K562 (cell line): ENCODE results near the gene HOXB5. TPM values are rescaled to one million over a fixed set of nuclear protein-coding genes. Genes with fewer than 3 reads are reported as not detected.

Experiments used
- ATF1 ChIP-seq, 2 experiments: fragments of 450-650 bp in 1 of 2; IDR thresholded peaks; 2 replicates each; pipeline ENCODE4 v1.6.1; 2016; ENCODE audit warnings: missing compliant biosample characterization in 1 of 2, missing genetic modification characterization in 1 of 2
- CAMTA2 ChIP-seq: fragments of 250-450 bp; sonication (Bioruptor Pico); conservative IDR thresholded peaks from 2 replicates; pipeline ENCODE4 v1.5.1; 2022
- CREB1 ChIP-seq, 2 experiments: sonication (generic) in 1 of 2; formaldehyde crosslinking in 1 of 2; IDR thresholded peaks; 2 replicates each; pipeline versions ENCODE4 v1.6.1 to v1.8.0; 2012 to 2022; ENCODE audit warnings: inconsistent platforms in 1 of 2, mild to moderate bottlenecking in 1 of 2, missing genetic modification reagents in 1 of 2, moderate library complexity in 1 of 2
- NFRKB ChIP-seq: fragments of 450-650 bp; IDR thresholded peaks from 2 replicates; pipeline ENCODE4 v1.6.1; 2016; ENCODE audit warnings: low read depth
- REST ChIP-seq, 2 experiments: fragments of 450-650 bp; formaldehyde crosslinking in 1 of 2; IDR thresholded peaks; 2 replicates each; pipeline versions ENCODE4 v1.4.0 to v1.6.1; 2014 to 2020; ENCODE audit warnings: mild to moderate bottlenecking in 2 of 2, borderline replicate concordance in 1 of 2, low read depth in 1 of 2
- STAT5A ChIP-seq: IDR thresholded peaks from 2 replicates; pipeline ENCODE4 v1.6.1; 2012; ENCODE audit warnings: low read length, inconsistent platforms, borderline replicate concordance
- TAF1 ChIP-seq: IDR thresholded peaks from 2 replicates; pipeline ENCODE4 v1.6.1; 2011; ENCODE audit warnings: mild to moderate bottlenecking, low read length, moderate library complexity; ENCODE audit not compliant: insufficient read depth, control insufficient read depth, severe bottlenecking; ENCODE audit errors: extremely low read depth
- TCF7 ChIP-seq: sonication (generic); IDR thresholded peaks from 2 replicates; pipeline ENCODE4 v1.6.1; 2016; ENCODE audit warnings: antibody characterized with exemption, borderline replicate concordance
- THAP12 ChIP-seq: fragments of 250-450 bp; sonication (Bioruptor Pico); IDR thresholded peaks from 2 replicates; pipeline ENCODE4 v1.9.0; 2021; ENCODE audit warnings: mild to moderate bottlenecking, inconsistent platforms
- ZNF212 ChIP-seq: fragments of 450-650 bp; formaldehyde crosslinking; IDR thresholded peaks from 2 replicates; pipeline ENCODE4 v1.4.0; 2020; ENCODE audit warnings: mild to moderate bottlenecking
- ZNF280B ChIP-seq: fragments of 250-450 bp; sonication (Bioruptor Pico); IDR thresholded peaks from 2 replicates; pipeline ENCODE4 v1.5.1; 2021; ENCODE audit warnings: mild to moderate bottlenecking
- ZNF75A ChIP-seq: fragments of 450-650 bp; formaldehyde crosslinking; IDR thresholded peaks from 2 replicates; pipeline ENCODE4 v1.4.0; 2020; ENCODE audit warnings: mild to moderate bottlenecking
- polyA plus RNA-seq, 8 experiments: library from polyadenylated mRNA; depleted of rRNA in 4 of 8; stranded (reverse) in 5 of 8; unstranded in 3 of 8; fragments of >200 nt; fragmentation: Nextera tagmentation in 2 of 8; fragmentation: Illumina TruSeq in 1 of 8; extraction: Ambion mirVana in 2 of 8; extraction: Trizol in 1 of 8; gene quantifications; 2 replicates each; pipeline versions ENCODE4 v1.2.1 to v1.2.3, GENCODE V29; 2011 to 2014; ENCODE audit warnings: inconsistent platforms in 1 of 8, missing spikeins in 1 of 8
- total RNA-seq, 7 experiments: library from RNA; depleted of rRNA in 6 of 7; stranded (reverse); fragments of >200 nt in 6 of 7; fragmentation: Illumina TruSeq in 2 of 7; extraction: Trizol in 2 of 7; gene quantifications; 2 replicates each; pipeline versions ENCODE4 v1.2.1 to v1.2.3, GENCODE V29; 2011 to 2021; ENCODE audit warnings: low replicate concordance in 1 of 7

HOXB5 gene
- total and polyA plus RNA-seq, 9 of the 15 experiments (the other 6 are each of a cell fraction or from before 2014, with no cell fraction given): 0.24 to 2.7 (median 0.65) TPM

- TF ChIP-seq CREB1 (IDR thresholded peaks at IDR 0.05) (peak; percentile 95), CREB1 (CRISPR knock-in tag; IDR thresholded peaks at IDR 0.05) (peak; percentile 93), CAMTA2 (no peak), ZNF280B (CRISPR knock-in tag) (no peak), TAF1 (peak; percentile 76), NFRKB (0 out of 2 replicates have a peak, but pooled peaks have one; percentile 71), STAT5A (peak; percentile 28; the same call in 1 of the 2 replicates), ATF1 (CRISPR knock-in tag; IDR thresholded peaks at IDR 0.05) (no peak), ATF1 (tag; IDR thresholded peaks at IDR 0.05) (peak; percentile 95), REST (IDR thresholded peaks at IDR 0.05; ENCODE audit: borderline replicate concordance) (no peak; the same call in 1 of the 2 replicates), REST (CRISPR knock-in tag; IDR thresholded peaks at IDR 0.05; ENCODE audit: low read depth) (no peak), ZNF75A (no peak), ZNF212 (CRISPR knock-in tag) (no peak), THAP12 (CRISPR knock-in tag) (peak; percentile 80; the same call in 1 of the 2 replicates), TCF7 (no peak)
Observed at GRCh38 chr17:48626245-48627117, 32.9 kb upstream of the HOXB5 start, which contains the start of gene HOXB9 (continued).
